Mucosa of descending colon (tissue), 3 donors: ENCODE results near the gene PIK3AP1. TPM values are rescaled to one million over a fixed set of nuclear protein-coding genes. Genes with fewer than 3 reads are reported as not detected.

ENCODE experiments used
- ATAC-seq: fragments of 200-7000 bp; cut with Tn5 transposase; one replicate; pipeline ENCODE4 v1.9.1; 2020; ENCODE audit warnings: mild to moderate bottlenecking, moderate library complexity
- DNase-seq, 3 donors: peaks; one replicate each; pipeline ENCODE4 v3.0.0-alpha.2; 2020
- H3K36me3 ChIP-seq: fragments of 200-600 bp; one replicate; pipeline ENCODE4 v1.8.0; 2021; ENCODE audit warnings: low read depth, mild to moderate bottlenecking
- H3K4me1 ChIP-seq: fragments of 200-600 bp; one replicate; pipeline ENCODE4 v1.8.0; 2021; ENCODE audit warnings: low read depth, mild to moderate bottlenecking
- H3K4me3 ChIP-seq: fragments of 200-600 bp; one replicate; pipeline ENCODE4 v1.8.0; 2021; ENCODE audit warnings: mild to moderate bottlenecking
- H3K9me3 ChIP-seq: fragments of 200-600 bp; one replicate; pipeline ENCODE4 v1.8.0; 2021; ENCODE audit warnings: mild to moderate bottlenecking
- CTCF ChIP-seq: fragments of 200-600 bp; IDR thresholded peaks from one replicate; pipeline ENCODE4 v1.8.0; 2022; ENCODE audit warnings: antibody characterized with exemption, mild to moderate bottlenecking
- intact Hi-C, 2 donors: fragments of 100-400 bp; cut with DNase I in 1 of 2; cut with micrococcal nuclease in 1 of 2; formaldehyde crosslinking; loops; one replicate each; pipeline versions ENCODE4 v1.11.0 to v1.11.1; 2022; cut with DNase I, micrococcal nuclease
- total RNA-seq, 3 donors: library from RNA; stranded (reverse); fragmentation: NEBNext Ultra II Directional in 2 of 3; extraction: Animal tissue kit (Norgen Biotek cat#: 25700) in 2 of 3; gene quantifications; one replicate each; pipeline versions ENCODE4 v1.2.1 to v1.2.4, GENCODE V29; 2021 to 2023
- donor health status: DM: no; HTN: no; CAD: no; lungs with moderate emphysema.
- donor health status: DM: no; HTN: no; CAD: no.
- donor health status: DM: no; HTN: yes; CAD: no.

PIK3AP1 gene
- total RNA-seq, 3 donors from 2014 or later = 10.4 to 19.8 (median 13.2) TPM

DNA sequence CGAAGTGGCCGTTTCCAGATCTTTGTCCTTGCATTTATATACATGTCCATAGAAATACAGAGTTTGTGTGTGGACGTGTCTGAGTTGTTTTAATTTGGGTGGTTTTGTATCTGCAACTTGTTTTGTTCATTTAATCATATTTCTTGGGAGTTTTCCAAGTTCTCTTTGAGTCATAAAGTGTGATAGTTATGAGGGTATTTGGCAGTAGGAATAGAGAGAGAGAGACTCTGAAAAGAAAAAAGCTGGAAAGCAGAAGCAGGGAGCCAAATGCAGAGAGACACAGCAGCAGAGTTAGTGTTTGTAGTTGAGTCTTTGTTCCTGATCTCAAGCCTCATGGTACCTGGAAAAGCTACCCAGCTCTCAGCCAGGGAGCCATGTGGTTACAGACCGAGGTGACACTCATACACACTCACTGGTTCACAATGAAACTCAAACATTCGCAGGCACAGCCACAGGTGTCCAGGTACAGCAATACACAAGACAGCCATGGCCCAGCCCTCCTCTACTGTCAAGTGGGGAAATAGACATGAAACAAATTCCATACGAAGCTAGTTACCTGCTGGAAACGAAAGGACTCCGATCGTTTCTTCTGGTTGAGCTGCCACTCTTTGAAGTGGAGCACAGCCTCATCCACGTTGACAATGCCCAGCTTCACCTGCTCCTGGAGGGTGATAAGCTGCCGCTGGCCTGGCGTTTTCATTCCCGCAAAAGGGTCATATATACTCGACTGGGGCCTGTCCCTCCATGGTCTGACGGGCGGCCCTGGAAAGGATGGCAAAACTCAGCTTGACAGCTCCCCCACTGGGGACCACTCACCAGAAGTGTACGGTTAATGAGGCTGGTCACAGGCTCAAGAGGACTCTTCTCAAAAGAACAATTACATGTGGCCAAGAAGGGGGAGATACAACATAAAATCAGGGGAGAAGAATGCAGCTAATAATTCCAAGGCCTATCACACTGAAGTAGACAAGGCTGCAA, 100.2 kb downstream of the PIK3AP1 start:
- no peak for TF ChIP-seq CTCF
- ATAC-seq = peak; percentile 64

DNA sequence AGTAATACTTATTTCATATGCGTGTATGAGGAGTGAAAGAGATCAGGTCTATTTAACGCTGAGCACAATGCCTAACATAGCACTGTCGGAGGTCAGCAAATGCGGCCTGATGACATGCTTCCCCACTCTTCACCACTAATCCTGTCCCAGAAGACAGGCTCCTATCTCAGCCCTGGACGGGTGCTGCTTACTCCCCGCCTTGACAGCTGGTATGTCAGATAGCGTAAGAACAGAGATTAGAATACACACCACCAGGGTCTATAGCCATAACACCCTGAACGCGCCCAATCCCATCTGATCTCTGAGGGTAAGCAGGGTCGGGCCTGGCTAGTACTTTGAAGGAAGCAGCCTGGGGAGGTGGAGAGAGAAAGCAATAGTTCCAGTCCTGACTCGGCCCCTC, 101.2 kb downstream of the PIK3AP1 start:
- no peak for TF ChIP-seq CTCF
- ATAC-seq (peak; percentile 14), DNase-seq (no peak)
- Histone ChIP-seq H3K4me3 (no peak overlapping the region), H3K9me3 (no peaks in the 10 kb centered on the region), H3K4me1 (peaks cover 15% of the 10 kb centered on the region), H3K36me3 (no peaks in the 10 kb centered on the region)
- intact Hi-C loops = no loop called here

More for the DNA sequence above, 100.2 kb downstream of the PIK3AP1 start:
- H3K4me1 ChIP-seq = peaks cover 15% of the 10 kb centered on the region
- H3K9me3 ChIP-seq = no peaks in the 10 kb centered on the region
- intact Hi-C loops = no loop called here
- no peak overlapping the region for H3K4me3 ChIP-seq
- H3K36me3 ChIP-seq = no peaks in the 10 kb centered on the region
- DNase-seq = no peak

GRCh38 chr10:96618653-96619052, 101.7 kb downstream of the PIK3AP1 start:
- Histone ChIP-seq H3K9me3 (no peaks in the 10 kb centered on the region), H3K36me3 (no peaks in the 10 kb centered on the region), H3K4me1 (peaks cover 15% of the 10 kb centered on the region), H3K4me3 (no peak overlapping the region)
- DNase-seq (peak in 2 of 3 donors; percentile 47 to 52), ATAC-seq (peak; percentile 37)
- intact Hi-C loops = no loop called here
- TF ChIP-seq CTCF = no peak

- H3K9me3 ChIP-seq = no peaks in the 10 kb centered on the region
- intact Hi-C loops = no loop called here
- TF ChIP-seq CTCF = no peak
- ATAC-seq (no peak), DNase-seq (no peak)
- no peaks in the 10 kb centered on the region for H3K36me3 ChIP-seq
- H3K4me1 ChIP-seq = peaks cover 30% of the 10 kb centered on the region
- H3K4me3 ChIP-seq = no peak overlapping the region
Measured at GRCh38 chr10:96616961-96617360, 103.4 kb downstream of the PIK3AP1 start.

- peak in 1 of 3 donors; percentile 40 for DNase-seq
- intact Hi-C loops = no loop called here
- Histone ChIP-seq H3K36me3 (no peaks in the 10 kb centered on the region), H3K4me3 (no peak overlapping the region), H3K9me3 (no peaks in the 10 kb centered on the region), H3K4me1 (peaks cover 41% of the 10 kb centered on the region)
- TF ChIP-seq CTCF = no peak
- peak; percentile 45 for ATAC-seq
Measured at GRCh38 chr10:96614515-96614914, 105.8 kb downstream of the PIK3AP1 start.
